KBM-7 (cell line): Measurements from ENCODE around the gene NT5DC1.

Source experiments
- DNase-seq: peaks from one replicate; pipeline ENCODE4 v3.0.0-alpha.2; 2015
- in situ Hi-C: fragments of 300-500 bp; cut with MboI; formaldehyde crosslinking; loops from 2 replicates; pipeline ENCODE4 v1.14.3; 2020; ENCODE audit warnings: low sequenced_read_pairs, low pct_unique_long_range_greater_than_20kb, mixed read lengths

NT5DC1 gene

DNA sequence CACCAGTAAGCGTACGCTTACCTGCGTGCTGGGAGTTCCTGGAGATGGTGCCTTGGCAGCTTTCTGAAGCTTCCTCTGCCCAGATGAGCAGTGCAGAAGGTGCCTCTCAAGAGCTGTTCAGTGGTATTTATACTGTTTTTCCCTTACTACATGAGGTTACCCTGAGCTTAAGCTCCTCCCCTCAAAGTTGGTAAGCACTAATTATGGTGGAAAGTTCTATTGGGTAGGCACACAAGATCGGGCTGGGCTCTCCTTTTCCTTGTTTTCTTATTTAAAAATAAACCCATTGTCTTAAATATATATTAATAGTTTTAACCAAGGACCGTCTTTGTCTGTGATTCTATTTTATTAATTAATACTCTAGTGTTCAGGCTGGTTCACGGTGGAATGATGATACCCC is 25.4 kb downstream of the NT5DC1 start, which contains the start of gene COL10A1:
TSS of gene COL10A1 (minus strand) at position 101 of the 400 bp plus-strand sequence. CDS start 640 bp downstream, outside the sequence.
- DNase-seq: no peak
- in situ Hi-C loops: no loop called here

- in situ Hi-C loops: no loop called here
- no peak for DNase-seq
Measured at GRCh38 chr6:116127771-116128493, 27.3 kb downstream of the NT5DC1 start.

- in situ Hi-C loops: no loop called here
- DNase-seq: no peak
Measured at GRCh38 chr6:116133453-116133852, 32.8 kb downstream of the NT5DC1 start.

- in situ Hi-C loops: no loop called here
- no peak for DNase-seq
Measured at GRCh38 chr6:116136373-116136772, 35.7 kb downstream of the NT5DC1 start.

DNA sequence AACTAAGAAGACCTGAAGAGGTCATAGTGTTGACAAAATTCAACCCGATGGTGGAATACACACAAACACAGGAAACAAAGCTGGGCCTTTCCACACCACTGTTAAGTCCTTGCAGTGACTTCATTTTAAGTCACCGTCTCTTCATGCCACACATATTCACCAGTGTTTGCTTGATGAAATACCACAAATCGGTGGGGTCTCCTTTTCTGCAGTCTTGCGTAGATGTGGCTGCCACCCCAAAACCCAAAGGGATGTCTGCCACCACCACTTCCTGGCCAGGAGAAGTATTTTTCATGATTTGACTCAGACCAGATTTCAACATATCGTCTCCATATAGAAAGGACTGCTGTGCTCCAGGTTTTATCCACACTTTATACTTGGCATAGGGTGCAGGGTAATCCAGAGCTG is 36.3 kb downstream of the NT5DC1 start:
- DNase-seq: no peak
- in situ Hi-C loops: no loop called here

GRCh38 chr6:116139917-116140316 is 39.3 kb downstream of the NT5DC1 start:
- in situ Hi-C loops: no loop called here
- no peak for DNase-seq

- no peak for DNase-seq
- in situ Hi-C loops: no loop called here
Measured at GRCh38 chr6:116144605-116145004, 44.0 kb downstream of the NT5DC1 start.

GRCh38 chr6:116145803-116146675 is 45.4 kb downstream of the NT5DC1 start:
- in situ Hi-C loops: no loop called here
- no peak for DNase-seq

GRCh38 chr6:116152620-116153019 is 52.0 kb downstream of the NT5DC1 start:
- in situ Hi-C loops: no loop called here
- no peak for DNase-seq

DNA sequence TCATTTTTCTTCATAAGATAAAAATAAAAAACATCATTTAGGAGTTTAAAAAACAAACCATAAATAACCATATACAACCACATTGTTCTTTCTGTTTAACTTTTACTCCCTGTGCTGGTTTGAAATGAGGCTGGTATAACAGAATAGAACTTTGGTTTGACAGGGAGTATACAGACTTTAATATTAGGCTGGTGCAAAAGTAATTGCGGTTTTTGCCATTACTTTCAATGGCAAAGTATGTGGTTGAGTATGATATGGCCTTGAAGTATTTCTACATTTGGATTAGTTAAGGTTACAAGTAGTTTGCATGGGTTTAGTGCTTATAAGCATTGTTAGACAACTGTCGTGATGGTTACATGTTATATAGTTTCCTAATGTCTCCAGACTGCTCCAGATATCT is 54.2 kb downstream of the NT5DC1 start:
- no peak for DNase-seq
- in situ Hi-C loops: no loop called here

DNA sequence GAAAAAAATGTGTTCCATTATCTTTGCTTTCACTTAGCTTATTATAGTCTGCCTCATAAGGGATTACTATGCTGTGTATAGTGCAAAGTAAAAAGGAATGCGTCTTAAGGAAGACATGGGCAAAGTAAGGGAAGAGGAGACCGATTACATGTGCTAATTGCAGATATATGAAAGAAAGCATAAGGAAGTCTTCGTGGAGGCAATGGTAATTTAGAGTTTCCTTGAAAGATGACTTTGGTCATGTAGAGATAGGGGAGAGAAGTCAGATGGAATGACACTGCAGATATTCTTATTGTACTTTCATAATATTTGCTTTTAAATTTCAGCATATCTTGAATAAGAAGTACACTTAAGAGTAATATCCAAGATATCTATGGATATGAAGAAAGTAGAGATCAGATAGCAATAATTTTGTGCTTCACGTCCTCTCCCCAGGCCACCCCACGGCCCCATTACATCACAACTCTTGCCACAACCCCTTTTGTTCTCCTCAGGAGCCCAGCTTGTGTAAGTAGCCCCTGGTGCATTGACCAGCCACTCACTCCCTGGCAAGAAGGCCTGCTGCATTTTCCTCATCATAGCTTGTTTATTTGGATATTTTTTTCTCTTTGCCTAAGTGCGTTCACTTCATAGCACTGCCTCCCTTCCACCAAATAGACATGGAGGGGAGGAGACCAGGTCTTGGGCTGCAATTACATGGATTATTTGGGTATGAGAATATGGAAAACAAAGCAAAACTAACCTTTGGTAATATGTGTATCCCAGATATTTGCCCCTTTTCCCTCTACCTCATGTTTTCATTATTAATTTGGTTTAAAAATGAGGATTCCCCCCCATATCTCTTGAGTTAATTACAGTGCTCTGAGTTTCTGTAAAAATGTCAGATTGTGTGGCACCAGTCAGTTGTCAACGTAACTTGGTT is 56.0 kb downstream of the NT5DC1 start:
- in situ Hi-C loops: no loop called here
- DNase-seq: no peak

GRCh38 chr6:116157391-116157790 is 56.7 kb downstream of the NT5DC1 start:
- in situ Hi-C loops: no loop called here
- DNase-seq: no peak

GRCh38 chr6:116158641-116159040 is 58.0 kb downstream of the NT5DC1 start:
- DNase-seq: no peak
- in situ Hi-C loops: no loop called here

GRCh38 chr6:116159782-116160524 is 59.3 kb downstream of the NT5DC1 start:
- in situ Hi-C loops: no loop called here

DNA sequence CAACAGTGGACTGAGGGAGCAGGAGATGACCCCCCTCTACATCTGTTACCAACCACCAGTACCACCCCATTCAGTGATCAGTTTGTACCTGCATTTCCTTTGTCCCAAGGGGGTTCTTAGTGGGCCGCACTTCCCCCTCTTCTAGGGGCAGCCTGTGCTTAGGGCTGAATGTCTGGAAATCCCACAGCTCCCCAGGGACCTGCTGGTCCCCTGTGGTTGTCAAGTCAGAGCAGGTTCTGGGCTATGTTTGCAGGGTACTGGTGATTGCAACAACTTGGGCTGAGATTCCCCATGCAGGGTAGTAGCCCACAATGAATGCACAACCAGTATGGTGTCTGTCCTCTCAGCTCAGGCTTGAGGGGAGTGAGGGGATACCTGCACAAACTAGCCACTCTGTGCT is 64.9 kb downstream of the NT5DC1 start:
- DNase-seq: no peak
- in situ Hi-C loops: no loop called here

More at GRCh38 chr6:116159782-116160524, 59.3 kb downstream of the NT5DC1 start:
- DNase-seq: no peak

GRCh38 chr6:116166369-116166768 is 65.7 kb downstream of the NT5DC1 start:
- DNase-seq: no peak
- in situ Hi-C loops: no loop called here

DNA sequence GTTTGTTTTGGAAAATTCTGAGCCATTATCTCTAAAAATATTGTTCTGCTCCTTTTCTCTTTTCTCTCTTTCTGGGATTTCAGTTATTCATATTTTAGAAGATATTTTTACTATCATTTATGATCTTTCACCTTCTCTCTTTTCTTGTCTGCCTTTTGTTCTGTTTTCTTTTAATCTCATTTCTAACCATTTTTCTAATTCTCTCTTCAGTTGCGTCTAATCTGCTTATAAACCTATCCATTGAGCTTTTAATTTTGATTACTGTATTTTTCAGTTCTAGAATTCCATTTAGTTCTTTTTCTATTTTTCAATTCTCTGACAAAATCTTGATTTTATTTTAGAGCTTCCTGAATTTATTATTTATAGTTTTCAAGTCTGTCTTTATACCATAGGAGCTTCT is 67.5 kb downstream of the NT5DC1 start:
- no peak for DNase-seq
- in situ Hi-C loops: no loop called here

DNA sequence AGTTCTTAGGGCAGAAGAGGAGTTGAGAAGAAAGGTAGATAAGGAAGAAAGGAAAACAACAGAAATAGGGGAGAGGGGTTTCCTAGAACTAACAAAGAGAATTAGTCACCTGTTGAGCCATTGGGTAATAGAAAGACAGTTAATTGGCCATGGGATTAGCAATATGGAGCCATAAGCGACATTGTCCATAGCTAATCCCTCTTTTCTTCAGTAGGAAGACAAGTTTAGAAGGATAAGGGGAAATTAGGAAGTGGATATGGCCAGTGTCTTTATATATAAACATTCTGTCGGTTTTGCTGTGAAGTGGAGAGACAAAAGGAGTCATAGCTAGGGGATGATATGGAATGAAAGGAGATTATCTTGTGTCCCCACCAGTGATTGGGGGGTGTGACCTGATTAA is 69.2 kb downstream of the NT5DC1 start:
- DNase-seq: no peak
- in situ Hi-C loops: no loop called here
